Lower lobe of right lung (tissue), 2 donors: ENCODE data around the gene ERMP1. TPM values are rescaled to one million over a fixed set of nuclear protein-coding genes. Genes with fewer than 3 reads are reported as not detected.
A peak's percentile ranks its signal among the peaks of the same experiment; 100 is the strongest.

Experiments
- ATAC-seq, 2 donors: fragments of 200-7000 bp; cut with Tn5 transposase; one replicate each; pipeline ENCODE4 v1.9.1; 2020 to 2022; ENCODE audit warnings: mild to moderate bottlenecking in 2 of 2, moderate library complexity in 2 of 2
- DNase-seq: peaks from one replicate; pipeline ENCODE4 v3.0.0-alpha.2; 2020
- H3K27ac ChIP-seq: fragments of 200-600 bp; one replicate; pipeline ENCODE4 v1.8.0; 2022
- H3K27me3 ChIP-seq: fragments of 200-600 bp; one replicate; pipeline ENCODE4 v1.8.0; 2022; ENCODE audit warnings: low read depth
- H3K36me3 ChIP-seq: fragments of 200-600 bp; one replicate; pipeline ENCODE4 v1.8.0; 2022; ENCODE audit warnings: mild to moderate bottlenecking
- H3K4me1 ChIP-seq: fragments of 200-600 bp; one replicate; pipeline ENCODE4 v1.8.0; 2022
- H3K4me3 ChIP-seq: fragments of 200-600 bp; one replicate; pipeline ENCODE4 v1.8.0; 2022; ENCODE audit warnings: mild to moderate bottlenecking
- H3K9me3 ChIP-seq: fragments of 200-600 bp; one replicate; pipeline ENCODE4 v1.8.0; 2022
- CTCF ChIP-seq: fragments of 200-600 bp; IDR thresholded peaks from one replicate; pipeline ENCODE4 v1.8.0; 2022; ENCODE audit warnings: antibody characterized with exemption, mild to moderate bottlenecking
- intact Hi-C: fragments of 100-400 bp; cut with DNase I; formaldehyde crosslinking; loops from one replicate; pipeline ENCODE4 v1.11.0; 2022
- total RNA-seq: library from RNA; stranded (reverse); fragmentation: NEBNext Ultra II Directional; extraction: Animal tissue kit (Norgen Biotek cat#: 25700); gene quantifications from one replicate; pipeline ENCODE4 v1.2.1, GENCODE V29; 2021
- donor health status: DM: no; HTN: yes; CAD: no; lungs with severe emphysema.

The ERMP1 gene
- total RNA-seq, 1 donor from 2014 or later: 26.2 TPM

GRCh38 chr9:5864446-5864845 lies 31.5 kb upstream of the ERMP1 start:
- no peaks in the 10 kb centered on the region for H3K36me3 ChIP-seq
- no peaks in the 10 kb centered on the region for H3K27me3 ChIP-seq
- DNase-seq: no peak
- H3K4me3 ChIP-seq: no peak overlapping the region
- no peak for TF ChIP-seq CTCF
- H3K9me3 ChIP-seq: no peaks in the 10 kb centered on the region
- no peak for ATAC-seq
- no peak overlapping the region for H3K27ac ChIP-seq
- no peaks in the 10 kb centered on the region for H3K4me1 ChIP-seq
- intact Hi-C loops: no loop called here

- Histone ChIP-seq H3K27me3 (no peaks in the 10 kb centered on the region), H3K36me3 (no peaks in the 10 kb centered on the region), H3K9me3 (no peaks in the 10 kb centered on the region), H3K27ac (no peak overlapping the region), H3K4me3 (no peak overlapping the region), H3K4me1 (no peaks in the 10 kb centered on the region)
- TF ChIP-seq CTCF: no peak
- intact Hi-C loops: no loop called here
- DNase-seq: no peak
- ATAC-seq: no peak
These were observed 30.3 kb upstream of the ERMP1 start for GRCh38 chr9:5863092-5863746.

GRCh38 chr9:5858833-5859232 lies 25.9 kb upstream of the ERMP1 start:
- no peaks in the 10 kb centered on the region for H3K27me3 ChIP-seq
- H3K9me3 ChIP-seq: no peaks in the 10 kb centered on the region
- no peaks in the 10 kb centered on the region for H3K36me3 ChIP-seq
- H3K4me1 ChIP-seq: no peaks in the 10 kb centered on the region
- H3K4me3 ChIP-seq: no peak overlapping the region
- no peak overlapping the region for H3K27ac ChIP-seq
- TF ChIP-seq CTCF: no peak
- no peak for ATAC-seq
- intact Hi-C loops: no loop called here
- DNase-seq: no peak

GRCh38 chr9:5857928-5858327 lies 25.0 kb upstream of the ERMP1 start:
- ATAC-seq: peak in 1 of 2 donors; percentile 46
- no peak for TF ChIP-seq CTCF
- no peaks in the 10 kb centered on the region for H3K4me1 ChIP-seq

GRCh38 chr9:5854063-5854790 lies 21.3 kb upstream of the ERMP1 start:
- intact Hi-C loops: no loop called here

More at GRCh38 chr9:5857928-5858327, 25.0 kb upstream of the ERMP1 start:
- Histone ChIP-seq H3K27ac (no peak overlapping the region), H3K4me3 (no peak overlapping the region), H3K9me3 (no peaks in the 10 kb centered on the region), H3K27me3 (no peaks in the 10 kb centered on the region), H3K36me3 (no peaks in the 10 kb centered on the region)
- intact Hi-C loops: no loop called here
- no peak for DNase-seq

More at GRCh38 chr9:5854063-5854790, 21.3 kb upstream of the ERMP1 start:
- Histone ChIP-seq H3K36me3 (no peaks in the 10 kb centered on the region), H3K4me1 (peaks cover 6% of the 10 kb centered on the region), H3K27ac (no peak overlapping the region), H3K4me3 (no peak overlapping the region), H3K27me3 (no peaks in the 10 kb centered on the region), H3K9me3 (no peaks in the 10 kb centered on the region)
- no peak for DNase-seq
- no peak for TF ChIP-seq CTCF
- no peak for ATAC-seq
